SJCRH30 (cell line): ENCODE measurements around the gene MAGEB18. TPM values are rescaled to one million over a fixed set of nuclear protein-coding genes. Genes with fewer than 3 reads are reported as not detected.

Experiments used
- DNase-seq, 2 experiments: peaks; one replicate each; pipeline ENCODE4 v3.0.0-alpha.2; 2015 to 2020
- H3K27ac ChIP-seq: fragments of 250-450 bp; sonication (Bioruptor Pico); 2 replicates; pipeline ENCODE4 v1.5.1; 2020; ENCODE audit warnings: mild to moderate bottlenecking, moderate library complexity
- H3K27me3 ChIP-seq: fragments of 250-450 bp; sonication (Bioruptor Pico); 2 replicates; pipeline ENCODE4 v1.5.1; 2020; ENCODE audit warnings: mild to moderate bottlenecking, moderate library complexity
- H3K36me3 ChIP-seq: fragments of 250-450 bp; sonication (Bioruptor Pico); 2 replicates; pipeline ENCODE4 v1.5.1; 2020; ENCODE audit warnings: mild to moderate bottlenecking, moderate library complexity
- H3K4me1 ChIP-seq: fragments of 250-450 bp; sonication (Bioruptor Pico); 2 replicates; pipeline ENCODE4 v1.5.1; 2020; ENCODE audit warnings: mild to moderate bottlenecking, moderate library complexity
- H3K4me3 ChIP-seq: fragments of 250-450 bp; sonication (Bioruptor Pico); 2 replicates; pipeline ENCODE4 v1.5.1; 2020; ENCODE audit warnings: mild to moderate bottlenecking, moderate library complexity
- H3K9me3 ChIP-seq: fragments of 250-450 bp; sonication (Bioruptor Pico); replicated peaks from 2 replicates; pipeline ENCODE4 v1.5.1; 2020; ENCODE audit warnings: mild to moderate bottlenecking, moderate library complexity
- total RNA-seq: library from RNA; depleted of rRNA; stranded (reverse); fragments of >200 nt; shearing (Covaris generic); gene quantifications from 2 replicates; pipeline ENCODE4 v1.2.3, GENCODE V29; 2014; rRNA removed

The MAGEB18 gene
- total RNA-seq: 0.12 and 0.28 TPM in 2 replicates

DNA sequence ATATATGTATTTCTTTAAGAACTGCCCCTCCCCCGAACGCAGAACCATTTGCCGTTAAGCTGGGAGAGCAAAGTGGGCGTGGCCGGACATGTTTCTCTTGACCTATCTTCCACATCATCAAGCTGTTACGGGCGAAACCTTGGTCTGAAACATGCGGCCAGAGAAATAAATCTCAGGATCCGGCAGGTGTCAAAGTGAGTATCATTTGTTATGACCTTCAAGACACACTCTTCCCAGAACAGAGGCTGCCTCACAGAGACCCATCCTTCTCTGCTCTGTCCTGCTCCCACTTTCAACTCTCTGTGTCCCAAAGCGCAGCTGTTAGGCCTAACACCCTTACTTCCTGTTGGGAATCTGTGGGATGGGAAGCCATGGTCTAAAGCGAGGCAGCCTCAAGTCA, at the start of gene MAGEB18:
MAGEB18 (plus strand) TSS at position 70 of the 400 bp plus-strand sequence. CDS start 643 bp downstream, outside the sequence.
- H3K9me3 ChIP-seq: no peaks in the 10 kb centered on the region
- DNase-seq: peak; percentile 22 to 43
- H3K4me3 ChIP-seq: no peak within 1 kb of the TSS
- peak within 1 kb of the TSS; percentile 13; the same call in 1 of the 2 replicates for H3K27ac ChIP-seq
- H3K4me1 ChIP-seq: no peaks in the 10 kb centered on the region
- no peaks in the 10 kb centered on the region for H3K27me3 ChIP-seq
- no peaks in the 10 kb centered on the region for H3K36me3 ChIP-seq

DNA sequence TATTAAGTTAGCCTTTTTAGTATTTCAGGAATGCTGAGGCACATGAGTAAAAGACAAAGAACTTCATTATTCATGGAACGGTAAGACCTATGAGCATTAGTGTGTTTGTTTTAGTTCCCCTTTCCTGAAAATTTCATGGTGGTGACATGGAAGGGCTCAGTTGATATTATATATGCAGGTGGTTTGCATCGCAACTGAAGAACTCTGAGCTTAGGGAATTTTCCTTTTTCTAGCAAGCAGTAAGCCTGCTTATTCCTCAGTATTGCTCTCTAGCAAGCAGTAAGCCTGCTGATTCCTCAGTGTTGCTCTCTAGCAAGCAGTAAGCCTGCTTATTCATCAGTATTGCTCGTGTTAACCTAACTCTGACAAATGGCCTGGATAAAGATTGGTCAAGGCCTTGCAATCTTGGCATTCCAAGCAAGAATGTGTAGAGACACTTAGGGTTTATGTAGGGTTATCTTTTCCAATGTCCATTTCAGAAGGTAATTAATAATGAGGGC, 37.7 kb upstream of the MAGEB18 start:
- Histone ChIP-seq H3K27ac (peak overlapping the region; percentile 55), H3K9me3 (no peaks in the 10 kb centered on the region), H3K36me3 (no peaks in the 10 kb centered on the region), H3K4me3 (no peak overlapping the region), H3K27me3 (no peaks in the 10 kb centered on the region), H3K4me1 (peaks cover 4% of the 10 kb centered on the region)
- DNase-seq: peak; percentile 9 to 50

DNA sequence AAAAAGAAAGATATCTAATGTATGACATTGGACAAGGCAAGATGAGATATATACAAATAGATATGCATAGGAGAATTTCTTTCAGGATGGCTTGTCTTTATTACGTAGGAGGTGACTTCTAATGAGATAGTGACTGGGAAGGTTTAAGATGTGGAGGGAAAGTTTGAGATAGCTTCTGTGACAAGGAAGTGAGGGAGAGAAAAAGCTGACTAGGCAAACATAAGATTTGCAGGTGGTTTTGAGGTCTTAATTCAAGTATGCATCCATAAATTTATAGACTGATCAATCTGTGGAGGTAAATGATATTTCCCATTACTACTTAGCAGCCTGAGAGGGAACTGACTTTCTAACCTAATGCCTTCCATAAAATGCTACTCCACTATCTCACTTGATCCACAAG, 29.0 kb upstream of the MAGEB18 start:
- Histone ChIP-seq H3K27ac (no peak overlapping the region), H3K27me3 (no peaks in the 10 kb centered on the region), H3K36me3 (no peaks in the 10 kb centered on the region), H3K4me1 (no peaks in the 10 kb centered on the region), H3K9me3 (no peaks in the 10 kb centered on the region), H3K4me3 (no peak overlapping the region)
- no peak for DNase-seq

DNA sequence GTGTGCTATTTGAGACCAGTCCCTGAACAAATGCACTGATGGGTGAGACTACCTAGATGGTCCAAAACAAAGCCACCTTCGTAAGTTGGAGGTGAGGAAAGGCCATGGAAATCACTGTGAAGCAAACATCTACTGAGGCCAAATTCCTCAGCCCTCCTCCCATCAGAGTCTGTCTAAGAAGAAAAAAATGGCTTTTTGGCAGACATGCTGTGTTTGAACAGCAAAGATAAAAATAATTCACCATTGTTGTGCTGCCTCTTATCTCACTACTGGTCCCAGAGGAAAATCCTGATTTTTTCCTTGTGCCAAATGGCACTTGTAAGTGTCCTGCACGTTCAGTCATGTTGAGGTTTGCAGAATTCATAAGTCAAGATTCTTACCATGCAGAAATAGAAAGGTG, 7.9 kb downstream of the MAGEB18 start:
- H3K4me3 ChIP-seq: no peak overlapping the region
- no peak for DNase-seq
- H3K4me1 ChIP-seq: no peaks in the 10 kb centered on the region
- no peak overlapping the region for H3K27ac ChIP-seq
- no peaks in the 10 kb centered on the region for H3K36me3 ChIP-seq
- no peaks in the 10 kb centered on the region for H3K9me3 ChIP-seq
- H3K27me3 ChIP-seq: no peaks in the 10 kb centered on the region

DNA sequence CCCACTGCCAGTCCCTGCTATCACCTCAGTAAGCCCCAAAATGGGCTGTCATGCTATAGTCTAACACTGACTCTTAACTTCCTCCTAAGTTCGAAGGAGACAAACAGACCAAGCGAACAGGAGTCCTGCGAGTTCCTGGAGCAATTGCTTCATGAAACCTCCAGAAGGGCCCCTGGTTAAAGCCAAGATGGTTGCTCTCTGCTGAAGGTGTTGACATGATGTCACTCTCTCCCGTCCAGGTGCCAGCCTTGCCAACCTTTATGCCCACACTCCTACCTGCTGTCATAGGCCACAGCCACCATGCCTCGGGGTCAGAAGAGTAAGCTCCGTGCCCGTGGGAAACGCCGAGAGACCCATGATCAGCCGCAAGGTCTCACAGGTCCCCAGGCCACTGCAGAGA, 22.2 kb downstream of the MAGEB18 start, which contains the start of gene MAGEB6B:
MAGEB6B (plus strand) TSS at position 301 of the 400 bp plus-strand sequence; CDS start at position 301, 0 bp downstream.
- H3K27me3 ChIP-seq: no peaks in the 10 kb centered on the region
- H3K36me3 ChIP-seq: no peaks in the 10 kb centered on the region
- H3K4me3 ChIP-seq: no peak within 1 kb of the TSS
- H3K27ac ChIP-seq: no peak within 1 kb of the TSS
- no peaks in the 10 kb centered on the region for H3K9me3 ChIP-seq
- H3K4me1 ChIP-seq: no peaks in the 10 kb centered on the region
- no peak for DNase-seq

Other genes starting within 250 kb of the MAGEB18 start
- not detected in 2 replicates for gene MAGEB6B, start 22.3 kb downstream of the MAGEB18 start, total RNA-seq
- 0.06 and 0.10 TPM in 2 replicates for gene MAGEB6, start 54.1 kb downstream of the MAGEB18 start, total RNA-seq
- gene MAGEB5, start 77.8 kb downstream of the MAGEB18 start, total RNA-seq: not detected in 2 replicates